Sigmoid colon (tissue), 7 donors: ENCODE results near the gene KIF6. TPM values are rescaled to one million over a fixed set of nuclear protein-coding genes. Genes with fewer than 3 reads are reported as not detected.

Source experiments
- DNase-seq: peaks from one replicate; pipeline ENCODE4 v3.0.0-alpha.2; 2019
- H3K27ac ChIP-seq, 4 donors: fragments of 200-600 bp; sonication (generic); one replicate each; pipeline ENCODE4 v1.5.1; 2016 to 2019; ENCODE audit warnings: mild to moderate bottlenecking in 1 of 4
- H3K27me3 ChIP-seq, 3 donors: fragments of 200-600 bp; sonication (generic); one replicate each; pipeline ENCODE4 v1.5.1; 2019; ENCODE audit warnings: mild to moderate bottlenecking in 1 of 3
- H3K36me3 ChIP-seq, 4 donors: fragments of 200-600 bp; sonication (generic); one replicate each; pipeline ENCODE4 v1.5.1; 2016 to 2019
- H3K4me1 ChIP-seq, 4 donors: fragments of 200-600 bp; sonication (generic); one replicate each; pipeline ENCODE4 v1.5.1; 2017 to 2019
- H3K4me3 ChIP-seq, 4 donors: fragments of 200-600 bp; sonication (generic); one replicate each; pipeline ENCODE4 v1.5.1; 2017 to 2019; ENCODE audit warnings: mild to moderate bottlenecking in 2 of 4, moderate library complexity in 1 of 4
- H3K9me3 ChIP-seq, 4 donors: fragments of 200-600 bp in 3 of 4; sonication (generic) in 3 of 4; one replicate each; pipeline versions ENCODE4 v1.5.1 to v1.6.1; 2013 to 2019
- EP300 ChIP-seq, 4 donors: sonication (generic); formaldehyde crosslinking; IDR thresholded peaks; one replicate each; pipeline ENCODE4 v1.6.1; 2017; ENCODE audit warnings: antibody characterized with exemption in 4 of 4
- POLR2A ChIP-seq, 2 donors: fragments of 450-650 bp; IDR thresholded peaks; one replicate each; pipeline ENCODE4 v1.6.1; 2016; ENCODE audit warnings: antibody characterized with exemption in 2 of 2, mild to moderate bottlenecking in 2 of 2, moderate library complexity in 2 of 2
- POLR2AphosphoS5 ChIP-seq, 4 donors: sonication (generic); formaldehyde crosslinking; IDR thresholded peaks; one replicate each; pipeline ENCODE4 v1.6.1; 2017; ENCODE audit warnings: antibody characterized with exemption in 4 of 4
- WGBS, 2 donors: extraction: QIAGEN DNeasy Blood & Tissue Kit; methylation state at CpG; one replicate each; pipeline ENCODE4 v1.1.7; 2013; 5-methylcytosine and 5-hydroxymethylcytosine counted together
- intact Hi-C: fragments of 100-400 bp; cut with DNase I; formaldehyde crosslinking; loops from one replicate; pipeline ENCODE4 v1.15.1; 2023
- polyA plus RNA-seq, 3 donors: library from polyadenylated mRNA; stranded (reverse); fragments of 200-250 nt; gene quantifications; one replicate each; pipeline ENCODE4 v1.2.3, GENCODE V29; 2013
- total RNA-seq, 4 donors: library from RNA; depleted of rRNA; stranded (reverse); fragments of >200 nt; gene quantifications; one replicate each; pipeline ENCODE4 v1.1.0, GENCODE V29; 2016
- TF ChIP-seq, protein P1 (sequence below), 4 experiments: fragments of 450-650 bp in 3 of 4; fragments of 200-600 bp in 1 of 4; IDR thresholded peaks; one replicate each; pipeline ENCODE4 v1.5.1; 2016 to 2019; ENCODE audit warnings: antibody characterized with exemption in 4 of 4, mild to moderate bottlenecking in 3 of 4, moderate library complexity in 2 of 4
- donor health status: healthy with polysubstance abuse.
- donor health status: Bipolar disorder and iron deficiency.
- donor health status: healthy.

The KIF6 gene
- total and polyA plus RNA-seq, 7 donors = under 0.01 to 0.99 (median 0.36) TPM; not detected in 2

DNA sequence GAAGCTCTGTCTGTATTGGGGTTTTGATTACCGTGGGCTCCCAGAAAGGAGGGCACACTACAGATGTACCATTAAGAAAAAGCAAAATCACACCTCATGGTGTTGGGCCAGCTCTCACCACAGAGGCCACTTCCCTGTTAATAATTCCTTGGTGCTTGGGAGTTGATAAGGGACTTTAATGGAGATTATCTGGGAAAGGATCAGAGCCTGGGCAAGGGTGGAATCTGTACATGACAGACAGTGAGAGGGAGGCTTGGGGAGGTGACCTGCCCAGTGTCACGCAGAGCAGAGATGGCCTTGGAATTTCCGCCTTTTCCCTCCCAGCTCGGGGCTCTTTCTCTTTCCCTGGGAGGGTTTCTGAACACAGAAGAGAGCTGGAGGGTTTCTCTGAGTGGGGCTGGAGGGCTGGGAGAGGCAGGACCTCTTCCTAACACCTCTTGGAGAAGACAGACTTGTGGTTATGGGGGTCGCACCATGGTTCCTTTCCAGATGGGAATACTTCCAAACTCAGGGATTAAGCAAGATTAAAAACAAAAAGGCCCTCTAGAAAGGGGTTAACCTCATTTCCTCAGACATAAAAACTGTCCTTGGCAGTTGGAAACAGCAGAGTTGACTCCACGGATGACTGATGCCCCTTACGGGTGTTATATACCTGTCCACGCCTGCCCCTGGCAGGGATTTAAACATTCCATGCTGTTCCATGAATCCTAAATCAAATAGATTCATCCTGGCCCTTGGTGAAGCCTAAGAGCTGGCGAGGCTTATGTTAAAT is 385.9 kb downstream of the KIF6 start:
- peaks cover 0 to 19% (median 0%) of the 10 kb centered on the region in 3 donors for H3K27me3 ChIP-seq
- no peak for DNase-seq
- no peak overlapping the region for H3K27ac ChIP-seq
- H3K4me1 ChIP-seq = no peaks in the 10 kb centered on the region
- no peaks in the 10 kb centered on the region for H3K9me3 ChIP-seq
- intact Hi-C loops = no loop called here
- TF ChIP-seq EP300 (IDR thresholded peaks at IDR 0.05) = no peak
- TF ChIP-seq POLR2A (IDR thresholded peaks at IDR 0.05) = no peak
- TF ChIP-seq, protein P1, sequence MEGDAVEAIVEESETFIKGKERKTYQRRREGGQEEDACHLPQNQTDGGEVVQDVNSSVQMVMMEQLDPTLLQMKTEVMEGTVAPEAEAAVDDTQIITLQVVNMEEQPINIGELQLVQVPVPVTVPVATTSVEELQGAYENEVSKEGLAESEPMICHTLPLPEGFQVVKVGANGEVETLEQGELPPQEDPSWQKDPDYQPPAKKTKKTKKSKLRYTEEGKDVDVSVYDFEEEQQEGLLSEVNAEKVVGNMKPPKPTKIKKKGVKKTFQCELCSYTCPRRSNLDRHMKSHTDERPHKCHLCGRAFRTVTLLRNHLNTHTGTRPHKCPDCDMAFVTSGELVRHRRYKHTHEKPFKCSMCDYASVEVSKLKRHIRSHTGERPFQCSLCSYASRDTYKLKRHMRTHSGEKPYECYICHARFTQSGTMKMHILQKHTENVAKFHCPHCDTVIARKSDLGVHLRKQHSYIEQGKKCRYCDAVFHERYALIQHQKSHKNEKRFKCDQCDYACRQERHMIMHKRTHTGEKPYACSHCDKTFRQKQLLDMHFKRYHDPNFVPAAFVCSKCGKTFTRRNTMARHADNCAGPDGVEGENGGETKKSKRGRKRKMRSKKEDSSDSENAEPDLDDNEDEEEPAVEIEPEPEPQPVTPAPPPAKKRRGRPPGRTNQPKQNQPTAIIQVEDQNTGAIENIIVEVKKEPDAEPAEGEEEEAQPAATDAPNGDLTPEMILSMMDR (IDR thresholded peaks at IDR 0.05) = no peak
- TF ChIP-seq POLR2AphosphoS5 (IDR thresholded peaks at IDR 0.05) = no peak
- WGBS, 2 donors = 60 to 63% methylated on average over 9 of the region's 9 CpGs
- H3K4me3 ChIP-seq = no peak overlapping the region
- H3K36me3 ChIP-seq = no peaks in the 10 kb centered on the region

DNA sequence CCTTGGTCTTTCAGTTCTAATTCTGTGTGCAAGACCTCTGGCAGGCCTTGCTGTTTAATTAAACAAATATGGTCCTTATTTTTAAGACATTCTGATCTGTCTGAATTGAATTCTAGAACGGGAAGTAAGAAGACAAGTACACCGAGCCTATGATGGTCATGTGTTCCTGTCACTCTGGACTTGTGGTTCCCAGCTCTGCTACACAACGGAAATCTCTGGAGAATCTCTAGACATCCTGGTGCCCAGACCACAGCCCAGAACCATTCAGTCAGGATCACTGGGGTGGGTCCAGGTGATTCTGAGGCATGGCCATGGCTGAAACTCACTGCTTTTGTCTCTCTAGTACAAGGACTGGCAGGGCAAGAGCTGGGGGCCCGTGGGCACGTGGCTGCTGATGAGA is 386.8 kb downstream of the KIF6 start:
- WGBS, 2 donors = 51 to 77% methylated on average over 5 of the region's 5 CpGs
- TF ChIP-seq, protein P1 (IDR thresholded peaks at IDR 0.05) = no peak
- no peak for TF ChIP-seq POLR2AphosphoS5 (IDR thresholded peaks at IDR 0.05)
- TF ChIP-seq POLR2A (IDR thresholded peaks at IDR 0.05) = no peak
- TF ChIP-seq EP300 (IDR thresholded peaks at IDR 0.05) = no peak
- DNase-seq = no peak
- intact Hi-C loops = no loop called here
- no peak overlapping the region for H3K27ac ChIP-seq
- H3K9me3 ChIP-seq = no peaks in the 10 kb centered on the region
- H3K27me3 ChIP-seq = peaks cover 0 to 19% (median 0%) of the 10 kb centered on the region in 3 donors
- no peak overlapping the region for H3K4me3 ChIP-seq
- no peaks in the 10 kb centered on the region for H3K4me1 ChIP-seq
- no peaks in the 10 kb centered on the region for H3K36me3 ChIP-seq

GRCh38 chr6:39335780-39336545 is 389.2 kb downstream of the KIF6 start:
- Histone ChIP-seq H3K9me3 (no peaks in the 10 kb centered on the region), H3K4me3 (no peak overlapping the region), H3K27ac (no peak overlapping the region), H3K36me3 (no peaks in the 10 kb centered on the region), H3K27me3 (peaks cover 0 to 17% (median 0%) of the 10 kb centered on the region in 3 donors), H3K4me1 (no peaks in the 10 kb centered on the region)
- intact Hi-C loops = no loop called here
- WGBS, 2 donors = 33 to 45% methylated on average over 5 of the region's 5 CpGs
- no peak for DNase-seq
- TF ChIP-seq, protein P1 (IDR thresholded peaks at IDR 0.05) = no peak
- no peak for TF ChIP-seq POLR2AphosphoS5 (IDR thresholded peaks at IDR 0.05)

DNA sequence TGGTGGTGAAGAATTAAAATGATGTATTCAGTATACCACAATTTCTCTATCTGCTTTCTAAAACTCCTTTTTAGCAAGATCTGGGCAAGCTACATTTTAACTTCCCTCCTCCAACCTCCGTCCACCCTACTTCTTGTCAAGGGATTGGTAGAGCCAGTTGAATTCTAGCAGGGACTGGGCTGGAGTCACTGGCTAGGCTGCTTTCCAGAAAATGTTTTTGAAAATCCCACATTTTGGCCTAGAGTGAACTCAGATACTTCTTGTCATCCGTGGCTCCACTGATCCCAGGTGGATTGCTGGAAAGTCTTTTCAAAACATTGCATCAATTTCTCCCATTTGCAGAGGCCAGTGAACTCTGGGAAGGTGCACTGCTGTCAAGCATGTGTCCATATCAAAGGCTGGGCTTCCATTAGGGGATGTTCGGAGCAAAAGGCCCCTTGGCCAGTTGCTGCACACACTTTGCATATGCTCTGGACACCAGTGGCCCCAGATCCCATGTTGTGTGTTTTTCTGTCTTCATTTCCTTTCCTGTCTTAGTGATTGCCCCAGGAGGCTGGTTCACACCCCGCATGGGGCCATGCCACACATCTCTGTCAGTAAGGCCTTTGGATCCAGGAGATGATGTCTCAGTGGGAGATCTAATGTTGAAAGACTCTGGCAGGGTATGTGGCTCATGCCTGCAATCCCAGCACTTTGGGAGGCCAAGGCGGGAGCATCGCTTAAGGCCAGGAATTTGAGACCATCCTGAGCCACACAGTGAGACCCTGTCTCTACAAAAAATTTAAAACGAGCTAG is 391.4 kb downstream of the KIF6 start:
- 84 to 91% methylated on average over 7 of the region's 7 CpGs for WGBS, 2 donors
- no peak for DNase-seq
- H3K27ac ChIP-seq = no peak overlapping the region
- H3K36me3 ChIP-seq = no peaks in the 10 kb centered on the region
- H3K27me3 ChIP-seq = peaks cover 0 to 10% (median 0%) of the 10 kb centered on the region in 3 donors
- H3K4me1 ChIP-seq = no peaks in the 10 kb centered on the region
- intact Hi-C loops = no loop called here
- H3K4me3 ChIP-seq = no peak overlapping the region
- TF ChIP-seq, protein P1 (IDR thresholded peaks at IDR 0.05) = no peak
- no peaks in the 10 kb centered on the region for H3K9me3 ChIP-seq
